Uterus (tissue), 2 donors: ENCODE measurements around the gene MROH2A.

Source experiments
- POLR2A ChIP-seq, 2 donors: fragments of 450-650 bp; IDR thresholded peaks; one replicate each; pipeline ENCODE4 v1.6.1; 2016; ENCODE audit warnings: antibody characterized with exemption in 2 of 2, mild to moderate bottlenecking in 1 of 2, moderate library complexity in 1 of 2
- TF ChIP-seq, protein P1 (sequence below), 4 experiments: fragments of 200-600 bp in 2 of 4; fragments of 450-650 bp in 2 of 4; sonication (generic) in 2 of 4; IDR thresholded peaks; one replicate each; pipeline ENCODE4 v1.5.1; 2016 to 2019; ENCODE audit warnings: antibody characterized with exemption in 4 of 4, mild to moderate bottlenecking in 2 of 4, moderate library complexity in 1 of 4

DNA sequence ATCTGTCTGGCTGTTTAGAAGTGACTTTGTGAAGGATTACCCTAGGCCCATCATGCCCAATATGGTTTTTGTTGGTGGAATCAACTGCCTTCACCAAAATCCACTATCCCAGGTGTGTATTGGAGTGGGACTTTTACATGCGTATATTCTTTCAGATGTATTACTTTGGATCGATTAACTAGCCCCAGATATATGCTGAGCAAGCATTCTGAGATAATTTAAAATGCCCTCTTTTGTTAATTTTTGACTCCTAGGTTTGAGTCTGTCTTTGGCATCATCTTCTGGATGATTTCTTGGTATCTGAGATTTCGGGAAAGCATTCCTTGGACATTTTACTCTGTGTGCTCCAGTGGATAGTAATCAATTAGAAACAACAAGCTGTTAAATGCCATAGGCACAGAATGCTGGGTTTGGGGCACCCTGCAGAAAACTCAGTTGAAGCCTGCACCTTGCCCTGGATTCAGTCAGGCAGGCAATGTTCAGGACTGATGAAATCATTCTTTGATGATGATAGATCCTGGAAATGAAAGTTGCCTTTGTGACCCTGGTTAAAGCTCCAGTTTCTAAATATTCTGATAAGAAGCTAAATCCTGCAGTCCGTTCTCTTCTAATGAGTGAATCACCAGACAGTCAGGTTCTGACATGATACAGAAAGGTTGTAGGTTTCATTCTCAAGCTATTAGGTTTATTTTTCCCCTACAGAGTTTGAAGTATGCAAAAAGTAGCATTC lies 16.9 kb upstream of the MROH2A start:
- TF ChIP-seq POLR2A (IDR thresholded peaks at IDR 0.05) = no peak
- TF ChIP-seq, protein P1, sequence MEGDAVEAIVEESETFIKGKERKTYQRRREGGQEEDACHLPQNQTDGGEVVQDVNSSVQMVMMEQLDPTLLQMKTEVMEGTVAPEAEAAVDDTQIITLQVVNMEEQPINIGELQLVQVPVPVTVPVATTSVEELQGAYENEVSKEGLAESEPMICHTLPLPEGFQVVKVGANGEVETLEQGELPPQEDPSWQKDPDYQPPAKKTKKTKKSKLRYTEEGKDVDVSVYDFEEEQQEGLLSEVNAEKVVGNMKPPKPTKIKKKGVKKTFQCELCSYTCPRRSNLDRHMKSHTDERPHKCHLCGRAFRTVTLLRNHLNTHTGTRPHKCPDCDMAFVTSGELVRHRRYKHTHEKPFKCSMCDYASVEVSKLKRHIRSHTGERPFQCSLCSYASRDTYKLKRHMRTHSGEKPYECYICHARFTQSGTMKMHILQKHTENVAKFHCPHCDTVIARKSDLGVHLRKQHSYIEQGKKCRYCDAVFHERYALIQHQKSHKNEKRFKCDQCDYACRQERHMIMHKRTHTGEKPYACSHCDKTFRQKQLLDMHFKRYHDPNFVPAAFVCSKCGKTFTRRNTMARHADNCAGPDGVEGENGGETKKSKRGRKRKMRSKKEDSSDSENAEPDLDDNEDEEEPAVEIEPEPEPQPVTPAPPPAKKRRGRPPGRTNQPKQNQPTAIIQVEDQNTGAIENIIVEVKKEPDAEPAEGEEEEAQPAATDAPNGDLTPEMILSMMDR (IDR thresholded peaks at IDR 0.05) = no peak
